Measurements from ENCODE around the gene SHE. TPM values are rescaled to one million over a fixed set of nuclear protein-coding genes. Genes with fewer than 3 reads are reported as not detected.
"Not testable (repeated sequence)": the region's sequence is repeated elsewhere in the genome, so short reads cannot be mapped to it uniquely, and the experiment has no call there.

SHE gene
- total RNA-seq, 4 donors from 2014 or later = 5.0 to 6.9 (median 6.2) TPM

DNA sequence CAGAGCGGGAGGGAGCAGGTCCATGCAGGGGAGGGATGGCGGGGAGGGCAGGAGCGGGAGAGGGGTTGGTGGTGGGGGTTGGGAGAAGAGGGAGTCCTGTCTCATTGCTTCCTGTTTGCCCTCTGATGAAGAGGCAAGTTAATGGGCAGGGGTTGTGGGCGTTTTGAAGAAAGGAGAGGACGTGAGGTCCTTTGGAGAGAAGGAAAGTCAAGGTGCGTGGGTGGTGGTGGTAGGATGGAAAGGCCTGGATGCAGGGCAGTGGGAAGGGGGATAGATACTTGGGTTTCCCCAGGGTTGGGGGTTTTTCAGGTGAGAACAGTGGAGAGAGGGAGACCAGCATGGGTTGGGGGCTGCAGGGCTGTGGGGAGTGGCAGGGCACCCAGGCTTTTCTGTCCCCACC is 39.0 kb upstream of the SHE start:
- Histone ChIP-seq H3K4me1 (no peaks in the 10 kb centered on the region), H3K27ac (no peak overlapping the region), H3K9me3 (no peaks in the 10 kb centered on the region), H3K4me3 (no peak overlapping the region), H3K36me3 (no peaks in the 10 kb centered on the region), H3K27me3 (no peaks in the 10 kb centered on the region)
- no peak for DNase-seq
- intact Hi-C loops (cut with DNase I; ENCODE audit: low total_unique reads) = no loop called here
- ATAC-seq = no peak
- in situ Hi-C loops (cut with MboI; ENCODE audit: low sequenced_read_pairs in 4 of 4) = loop anchor here in 3 of 4 donors (10.0 kb wide), 1 partner anchor 56 kb away; no protein-coding TSS in a partner anchor
- TF ChIP-seq, protein P1, sequence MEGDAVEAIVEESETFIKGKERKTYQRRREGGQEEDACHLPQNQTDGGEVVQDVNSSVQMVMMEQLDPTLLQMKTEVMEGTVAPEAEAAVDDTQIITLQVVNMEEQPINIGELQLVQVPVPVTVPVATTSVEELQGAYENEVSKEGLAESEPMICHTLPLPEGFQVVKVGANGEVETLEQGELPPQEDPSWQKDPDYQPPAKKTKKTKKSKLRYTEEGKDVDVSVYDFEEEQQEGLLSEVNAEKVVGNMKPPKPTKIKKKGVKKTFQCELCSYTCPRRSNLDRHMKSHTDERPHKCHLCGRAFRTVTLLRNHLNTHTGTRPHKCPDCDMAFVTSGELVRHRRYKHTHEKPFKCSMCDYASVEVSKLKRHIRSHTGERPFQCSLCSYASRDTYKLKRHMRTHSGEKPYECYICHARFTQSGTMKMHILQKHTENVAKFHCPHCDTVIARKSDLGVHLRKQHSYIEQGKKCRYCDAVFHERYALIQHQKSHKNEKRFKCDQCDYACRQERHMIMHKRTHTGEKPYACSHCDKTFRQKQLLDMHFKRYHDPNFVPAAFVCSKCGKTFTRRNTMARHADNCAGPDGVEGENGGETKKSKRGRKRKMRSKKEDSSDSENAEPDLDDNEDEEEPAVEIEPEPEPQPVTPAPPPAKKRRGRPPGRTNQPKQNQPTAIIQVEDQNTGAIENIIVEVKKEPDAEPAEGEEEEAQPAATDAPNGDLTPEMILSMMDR (IDR thresholded peaks at IDR 0.05 in 4 of 5, conservative IDR thresholded peaks at IDR 0.05 in 1 of 5) = no peak
- no peak for TF ChIP-seq POLR2A (IDR thresholded peaks at IDR 0.05)

DNA sequence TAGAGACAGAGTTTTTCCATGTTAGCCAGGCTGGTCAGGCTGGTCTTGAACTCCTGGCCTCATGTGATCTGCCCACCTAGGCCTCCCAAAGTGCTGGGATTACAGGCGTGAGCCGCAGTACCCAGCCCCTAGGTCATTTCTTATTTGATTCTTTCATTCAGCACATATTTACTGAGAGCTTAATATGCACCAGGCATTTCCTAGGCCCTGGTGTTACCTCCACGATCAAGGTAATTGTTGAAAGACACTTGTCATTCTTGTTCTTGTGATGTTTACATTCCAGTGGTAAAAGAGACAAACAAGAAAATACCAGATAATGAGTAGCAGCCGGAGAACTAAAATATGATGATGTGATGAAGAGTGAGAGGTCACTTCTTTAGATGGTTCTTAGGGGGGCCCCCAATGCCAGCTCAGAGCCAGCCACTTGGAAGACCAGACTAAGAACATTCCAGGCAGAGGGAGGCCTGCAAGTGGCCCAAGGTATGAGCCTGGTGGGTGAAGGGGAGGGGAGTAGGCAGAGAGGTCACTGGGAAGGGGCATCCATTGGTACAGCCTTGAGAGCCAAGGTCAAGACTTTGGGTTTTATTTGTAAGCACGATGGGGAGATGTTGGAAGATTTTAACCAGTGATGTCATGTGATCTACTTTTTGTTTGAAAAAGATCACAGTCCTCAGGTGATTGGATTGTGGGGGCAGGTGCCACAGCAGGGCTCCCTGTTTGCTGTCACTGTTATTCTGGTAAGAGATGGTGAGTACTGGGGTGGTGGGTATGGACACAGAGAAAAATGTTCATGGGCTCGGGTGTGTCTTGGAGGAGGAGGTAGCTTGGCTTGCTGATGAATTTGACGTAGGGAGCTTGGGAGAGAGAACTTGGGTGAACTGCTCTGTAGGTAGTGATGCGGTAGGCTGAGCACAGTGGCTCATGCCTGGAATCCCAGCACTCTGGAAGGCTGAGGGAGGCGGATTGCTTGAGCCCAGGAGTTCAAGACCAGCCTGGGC is 37.6 kb upstream of the SHE start:
- Histone ChIP-seq H3K27me3 (no peaks in the 10 kb centered on the region), H3K4me1 (no peaks in the 10 kb centered on the region), H3K4me3 (no peak overlapping the region), H3K36me3 (no peaks in the 10 kb centered on the region), H3K27ac (no peak overlapping the region), H3K9me3 (no peaks in the 10 kb centered on the region)
- TF ChIP-seq POLR2A (IDR thresholded peaks at IDR 0.05) = no peak
- TF ChIP-seq, protein P1 (IDR thresholded peaks at IDR 0.05 in 4 of 5, conservative IDR thresholded peaks at IDR 0.05 in 1 of 5) = no peak
- no peak for DNase-seq
- in situ Hi-C loops (cut with MboI; ENCODE audit: low sequenced_read_pairs in 4 of 4) = loop anchor here in 3 of 4 donors (10.0 kb wide), 1 partner anchor 55 kb away; no protein-coding TSS in a partner anchor
- intact Hi-C loops (cut with DNase I; ENCODE audit: low total_unique reads) = no loop called here
- ATAC-seq = no peak

DNA sequence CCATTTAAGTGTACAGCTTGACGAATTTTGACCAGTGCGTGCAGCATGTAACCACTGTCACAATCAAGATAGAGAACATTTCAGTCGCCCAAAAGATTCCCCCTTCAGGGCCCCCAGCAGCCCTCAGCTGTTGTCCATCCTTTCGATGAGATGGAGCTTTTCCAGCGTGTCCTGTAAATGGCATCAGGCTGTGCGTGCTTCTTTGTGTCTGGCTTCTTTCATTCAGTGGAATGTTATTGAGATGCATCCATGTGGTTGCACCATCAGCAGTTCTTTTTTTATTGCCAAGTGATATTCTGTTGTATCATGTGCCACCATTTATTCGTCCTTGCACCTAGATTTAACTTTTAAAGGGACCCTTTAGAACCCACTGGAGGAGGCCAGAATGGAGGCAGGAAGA is 34.4 kb upstream of the SHE start:
- intact Hi-C loops (cut with DNase I; ENCODE audit: low total_unique reads) (no loop called here), in situ Hi-C loops (cut with MboI; ENCODE audit: low sequenced_read_pairs in 4 of 4) (no loop called here)
- Histone ChIP-seq H3K9me3 (no peaks in the 10 kb centered on the region), H3K27me3 (no peaks in the 10 kb centered on the region), H3K36me3 (no peaks in the 10 kb centered on the region), H3K4me1 (no peaks in the 10 kb centered on the region), H3K27ac (no peak overlapping the region), H3K4me3 (no peak overlapping the region)
- no peak for ATAC-seq
- no peak for DNase-seq
- TF ChIP-seq, protein P1 (IDR thresholded peaks at IDR 0.05 in 4 of 5, conservative IDR thresholded peaks at IDR 0.05 in 1 of 5) = no peak
- no peak for TF ChIP-seq POLR2A (IDR thresholded peaks at IDR 0.05)

DNA sequence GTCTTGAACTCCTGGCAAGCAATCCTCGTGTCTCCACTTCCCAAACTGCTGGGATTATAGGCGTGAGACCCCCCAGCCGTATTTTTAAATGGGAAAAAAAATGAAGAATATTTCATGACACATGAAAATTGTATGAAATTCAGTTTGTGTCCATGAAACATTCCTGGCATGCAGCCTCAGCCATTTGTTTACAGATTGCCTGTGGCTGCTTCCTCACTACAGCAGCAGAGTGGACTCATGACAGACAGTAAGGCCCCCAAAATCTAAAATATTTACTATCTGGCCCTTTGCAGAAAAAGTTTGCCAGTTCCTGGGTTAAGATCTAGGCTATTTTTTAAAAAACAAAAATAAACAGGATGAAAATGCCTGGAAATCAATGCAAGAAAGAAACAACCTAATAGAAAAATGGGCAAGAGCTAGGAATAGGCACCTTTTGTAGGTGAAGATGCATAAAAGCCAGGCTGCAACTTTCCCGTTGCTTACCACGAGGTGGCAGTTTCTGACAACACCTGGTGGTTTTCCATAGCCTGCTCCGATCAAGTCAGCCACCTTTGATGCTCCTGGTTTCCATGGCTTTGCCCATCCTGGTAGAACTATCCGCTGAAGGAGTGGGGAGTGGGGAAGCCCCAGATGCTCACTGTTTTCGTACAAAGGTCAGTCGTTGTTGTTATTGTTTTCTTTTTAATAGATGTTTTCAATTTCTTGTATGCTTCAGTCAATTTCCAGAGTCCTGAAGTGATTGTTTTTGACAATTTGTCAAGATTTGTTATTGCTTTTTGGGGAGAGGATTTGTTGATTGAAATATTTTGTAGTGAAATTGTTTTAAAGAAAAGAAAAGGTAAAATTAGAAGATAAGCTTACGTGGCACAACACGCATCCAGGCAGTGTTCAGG is 32.0 kb upstream of the SHE start:
- ATAC-seq (no peak), DNase-seq (no peak)
- in situ Hi-C loops (cut with MboI; ENCODE audit: low sequenced_read_pairs in 4 of 4) (no loop called here), intact Hi-C loops (cut with DNase I; ENCODE audit: low total_unique reads) (no loop called here)
- H3K9me3 ChIP-seq = no peaks in the 10 kb centered on the region
- H3K4me3 ChIP-seq = no peak overlapping the region
- no peaks in the 10 kb centered on the region for H3K36me3 ChIP-seq
- no peak overlapping the region for H3K27ac ChIP-seq
- TF ChIP-seq, protein P1 (IDR thresholded peaks at IDR 0.05 in 4 of 5, conservative IDR thresholded peaks at IDR 0.05 in 1 of 5) = peak in 1 of 5 experiments; percentile 7
- TF ChIP-seq POLR2A (IDR thresholded peaks at IDR 0.05) = no peak
- no peaks in the 10 kb centered on the region for H3K27me3 ChIP-seq
- H3K4me1 ChIP-seq = no peaks in the 10 kb centered on the region

DNA sequence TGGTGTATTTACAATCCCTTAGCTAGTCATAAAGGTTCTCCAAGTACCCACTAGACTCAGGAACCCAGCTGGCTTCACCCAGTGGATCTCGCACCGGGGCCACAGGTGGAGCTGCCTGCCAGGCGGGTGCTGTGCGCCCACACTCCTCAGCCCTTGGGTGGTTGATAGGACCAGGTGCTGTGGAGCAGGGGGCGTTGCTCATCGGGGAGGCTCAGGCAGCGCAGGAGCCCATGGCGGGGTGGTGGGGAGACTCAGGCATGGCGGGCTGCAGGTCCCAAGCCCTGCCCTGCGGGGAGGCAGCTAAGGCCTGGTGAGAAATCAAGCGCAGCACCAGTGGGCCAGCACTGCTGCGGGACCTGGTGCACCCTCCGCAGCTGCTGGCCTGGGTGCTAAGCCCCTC is 29.7 kb upstream of the SHE start:
- not testable (repeated sequence) for ATAC-seq

More for the DNA sequence above, 29.7 kb upstream of the SHE start:
- H3K9me3 ChIP-seq; H3K4me3 ChIP-seq; H3K27me3 ChIP-seq; DNase-seq; H3K36me3 ChIP-seq; H3K27ac ChIP-seq; intact Hi-C loops (cut with DNase I; ENCODE audit: low total_unique reads); H3K4me1 ChIP-seq; in situ Hi-C loops (cut with MboI; ENCODE audit: low sequenced_read_pairs in 4 of 4): not testable (repeated sequence)

Data from gastrocnemius medialis (tissue), 4 donors.